ENCODE results near the gene SV2A. TPM values are rescaled to one million over a fixed set of nuclear protein-coding genes. Genes with fewer than 3 reads are reported as not detected.

Gene SV2A
- total RNA-seq, 3 donors from 2014 or later = 0.69 to 7.6 (median 1.7) TPM

- Histone ChIP-seq H3K4me3 (peak within 1 kb of the TSS; percentile 86), H3K36me3 (ENCODE audit: low read depth) (peaks cover 21% of the 10 kb centered on the region), H3K9me3 (no peaks in the 10 kb centered on the region), H3K4me1 (ENCODE audit: low read depth) (peaks cover 40% of the 10 kb centered on the region)
- ATAC-seq (peak; percentile 95), DNase-seq (peak; percentile 97 to 98 (median 97))
- no peak for TF ChIP-seq CTCF (IDR thresholded peaks at IDR 0.05)
- intact Hi-C loops (cut with DNase I, micrococcal nuclease) = no loop called here
Measured at GRCh38 chr1:149927563-149928400, 10.1 kb upstream of the SV2A start, which contains the start of gene SF3B4. Gene SF3B4 (minus strand): TSS chr1:149927803. CDS start chr1:149927759, 44 bp downstream.

GRCh38 chr1:149927056-149927562 is 9.5 kb upstream of the SV2A start:
- Histone ChIP-seq H3K9me3 (no peaks in the 10 kb centered on the region), H3K4me1 (ENCODE audit: low read depth) (peaks cover 39% of the 10 kb centered on the region), H3K4me3 (peak overlapping the region; percentile 86), H3K36me3 (ENCODE audit: low read depth) (peaks cover 21% of the 10 kb centered on the region)
- ATAC-seq (no peak), DNase-seq (no peak)
- intact Hi-C loops (cut with DNase I, micrococcal nuclease) = no loop called here
- TF ChIP-seq CTCF (IDR thresholded peaks at IDR 0.05) = no peak

GRCh38 chr1:149926296-149926695 is 8.7 kb upstream of the SV2A start:
- no peak for ATAC-seq
- Histone ChIP-seq H3K4me3 (no peak overlapping the region), H3K4me1 (ENCODE audit: low read depth) (peaks cover 33% of the 10 kb centered on the region), H3K9me3 (no peaks in the 10 kb centered on the region), H3K36me3 (ENCODE audit: low read depth) (peaks cover 21% of the 10 kb centered on the region)
- DNase-seq = no peak
- no peak for TF ChIP-seq CTCF (IDR thresholded peaks at IDR 0.05)
- intact Hi-C loops (cut with DNase I, micrococcal nuclease) = no loop called here

GRCh38 chr1:149925751-149926150 is 8.1 kb upstream of the SV2A start:
- DNase-seq (no peak), ATAC-seq (no peak)
- intact Hi-C loops (cut with DNase I, micrococcal nuclease) = no loop called here
- peaks cover 33% of the 10 kb centered on the region for H3K4me1 ChIP-seq (ENCODE audit: low read depth)
- no peak for TF ChIP-seq CTCF (IDR thresholded peaks at IDR 0.05)
- H3K9me3 ChIP-seq = no peaks in the 10 kb centered on the region
- no peak overlapping the region for H3K4me3 ChIP-seq
- peaks cover 21% of the 10 kb centered on the region for H3K36me3 ChIP-seq (ENCODE audit: low read depth)

- intact Hi-C loops (cut with DNase I, micrococcal nuclease) = no loop called here
Measured at GRCh38 chr1:149925345-149925744, 7.7 kb upstream of the SV2A start.

More at GRCh38 chr1:149925345-149925744, 7.7 kb upstream of the SV2A start:
- peaks cover 21% of the 10 kb centered on the region for H3K36me3 ChIP-seq (ENCODE audit: low read depth)
- H3K4me1 ChIP-seq (ENCODE audit: low read depth) = peaks cover 32% of the 10 kb centered on the region
- no peak for ATAC-seq
- H3K4me3 ChIP-seq = no peak overlapping the region
- no peak for DNase-seq
- no peak for TF ChIP-seq CTCF (IDR thresholded peaks at IDR 0.05)
- H3K9me3 ChIP-seq = no peaks in the 10 kb centered on the region

All from mucosa of descending colon (tissue), 3 donors.